ENCODE results near the gene LST1.

Gene LST1

DNA sequence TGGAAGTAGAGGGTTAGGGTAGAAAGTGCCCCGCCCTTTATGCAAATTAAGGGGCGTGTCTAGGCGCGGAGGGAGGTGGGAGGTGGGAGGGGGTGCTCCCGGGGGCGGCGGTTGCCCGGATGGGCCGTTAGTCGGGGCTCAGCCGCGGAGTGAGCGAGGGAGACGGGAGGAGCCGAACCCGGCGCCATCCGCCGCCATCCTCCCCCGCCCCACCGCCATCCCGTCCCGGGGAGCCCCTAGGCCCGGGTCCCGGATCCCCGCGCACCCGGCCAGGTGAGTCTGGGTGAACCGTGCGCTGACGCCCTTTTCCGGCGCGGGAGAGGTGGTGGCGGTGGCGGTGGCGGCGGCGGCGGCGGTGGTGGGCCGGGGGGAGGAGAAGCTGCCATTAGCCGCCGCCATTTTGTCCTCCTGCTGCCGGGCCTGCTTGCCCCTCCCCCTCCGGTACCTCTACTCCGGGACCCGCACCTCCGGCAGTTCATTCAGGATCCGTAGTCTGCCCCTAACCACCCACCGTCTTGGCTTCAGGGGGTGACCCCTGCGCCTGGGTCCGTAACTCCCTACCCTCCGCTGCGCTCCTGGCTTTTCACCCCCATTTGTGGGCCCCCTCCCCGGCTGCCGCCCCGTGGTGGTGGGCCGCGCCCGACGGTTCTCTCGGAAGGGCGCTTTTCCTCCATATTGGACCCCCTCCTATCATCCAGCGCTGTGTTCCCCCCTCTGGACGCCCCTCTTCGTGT, 34.7 kb downstream of the LST1 start, which contains the start of gene PRRC2A:
Gene PRRC2A (plus strand): TSS at position 130 of the 734 bp plus-strand sequence. CDS start 2,075 bp downstream, outside the sequence.
- peak within 1 kb of the TSS; percentile 99 for H3K27ac ChIP-seq
- TF ChIP-seq, protein P1, sequence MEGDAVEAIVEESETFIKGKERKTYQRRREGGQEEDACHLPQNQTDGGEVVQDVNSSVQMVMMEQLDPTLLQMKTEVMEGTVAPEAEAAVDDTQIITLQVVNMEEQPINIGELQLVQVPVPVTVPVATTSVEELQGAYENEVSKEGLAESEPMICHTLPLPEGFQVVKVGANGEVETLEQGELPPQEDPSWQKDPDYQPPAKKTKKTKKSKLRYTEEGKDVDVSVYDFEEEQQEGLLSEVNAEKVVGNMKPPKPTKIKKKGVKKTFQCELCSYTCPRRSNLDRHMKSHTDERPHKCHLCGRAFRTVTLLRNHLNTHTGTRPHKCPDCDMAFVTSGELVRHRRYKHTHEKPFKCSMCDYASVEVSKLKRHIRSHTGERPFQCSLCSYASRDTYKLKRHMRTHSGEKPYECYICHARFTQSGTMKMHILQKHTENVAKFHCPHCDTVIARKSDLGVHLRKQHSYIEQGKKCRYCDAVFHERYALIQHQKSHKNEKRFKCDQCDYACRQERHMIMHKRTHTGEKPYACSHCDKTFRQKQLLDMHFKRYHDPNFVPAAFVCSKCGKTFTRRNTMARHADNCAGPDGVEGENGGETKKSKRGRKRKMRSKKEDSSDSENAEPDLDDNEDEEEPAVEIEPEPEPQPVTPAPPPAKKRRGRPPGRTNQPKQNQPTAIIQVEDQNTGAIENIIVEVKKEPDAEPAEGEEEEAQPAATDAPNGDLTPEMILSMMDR (conservative IDR thresholded peaks at IDR 0.05): no peak
- TF ChIP-seq ZFX (IDR thresholded peaks at IDR 0.05): peak; percentile 74; the same call in 1 of the 2 replicates

DNA sequence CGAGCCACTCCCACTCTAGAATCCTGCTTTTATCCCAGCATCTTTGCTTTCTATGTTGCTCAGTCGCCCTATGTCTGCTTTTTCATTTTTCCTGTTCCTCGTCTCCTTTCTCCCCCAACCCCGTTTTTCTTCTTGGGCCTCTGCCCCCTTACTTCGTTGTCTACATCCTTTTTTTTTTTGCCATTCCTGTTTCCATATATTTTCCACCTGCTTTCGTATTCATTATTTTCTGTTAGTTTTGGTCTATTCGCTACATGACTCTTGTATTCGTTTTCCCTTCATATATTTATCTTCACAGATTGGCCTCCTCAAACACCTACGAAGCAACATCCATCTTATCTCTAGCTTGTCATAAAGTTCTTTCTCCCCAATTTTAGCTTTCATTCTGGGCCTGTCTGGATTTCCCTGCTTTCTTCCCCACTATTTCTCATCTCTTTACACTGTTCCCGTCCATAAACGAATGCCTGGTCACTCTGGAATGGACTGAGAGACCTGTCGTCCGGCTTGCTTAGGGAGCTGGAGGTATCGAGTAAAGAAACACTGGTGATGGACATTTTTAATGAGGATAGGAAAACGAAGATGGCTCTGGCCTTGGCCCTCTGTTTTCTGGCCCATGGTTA, 35.4 kb downstream of the LST1 start:
- TF ChIP-seq, protein P1 (conservative IDR thresholded peaks at IDR 0.05): no peak
- TF ChIP-seq ZFX (IDR thresholded peaks at IDR 0.05): no peak
- H3K27ac ChIP-seq: peak overlapping the region; percentile 99

DNA sequence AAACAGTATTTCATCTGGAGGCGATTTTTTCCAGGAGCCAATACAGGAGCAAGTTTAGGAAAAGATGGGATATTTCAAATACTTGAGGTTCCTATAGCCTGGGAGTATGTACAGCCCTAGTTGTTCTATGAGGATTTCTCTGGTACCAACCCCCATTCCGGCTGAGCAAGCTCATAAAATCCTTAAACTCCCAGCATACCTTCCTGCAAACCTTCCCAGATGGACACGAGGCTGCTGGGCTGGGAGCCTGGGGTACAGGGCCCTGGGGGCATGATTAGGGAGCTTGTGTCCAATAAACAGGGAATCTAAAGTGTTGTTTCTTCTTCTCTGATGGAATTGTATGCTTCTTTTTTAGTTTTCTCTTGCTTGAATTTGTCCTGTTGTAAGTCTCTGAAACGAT, 35.9 kb downstream of the LST1 start:
- no peak for TF ChIP-seq ZFX (IDR thresholded peaks at IDR 0.05)
- TF ChIP-seq, protein P1 (conservative IDR thresholded peaks at IDR 0.05): no peak
- H3K27ac ChIP-seq: peak overlapping the region; percentile 99

DNA sequence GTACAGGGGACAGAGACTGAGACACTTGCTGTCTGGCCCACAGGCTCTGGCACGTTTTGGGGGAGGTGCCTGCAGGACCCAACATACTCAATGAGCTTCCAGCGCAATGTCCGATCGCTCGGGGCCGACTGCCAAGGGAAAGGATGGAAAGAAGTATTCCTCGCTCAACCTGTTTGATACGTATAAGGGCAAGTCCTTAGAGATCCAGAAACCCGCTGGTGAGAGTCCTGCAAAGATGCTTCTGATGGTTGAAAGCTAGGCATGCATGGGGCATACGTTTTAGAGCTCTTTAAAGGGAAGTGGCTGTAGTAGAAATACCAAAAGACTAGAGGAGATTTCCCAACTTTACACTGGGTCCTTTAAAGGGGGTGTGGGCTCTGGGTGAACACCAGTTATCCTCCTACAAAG, 36.6 kb downstream of the LST1 start:
- H3K27ac ChIP-seq: peak overlapping the region; percentile 99
- TF ChIP-seq ZFX (IDR thresholded peaks at IDR 0.05): no peak
- TF ChIP-seq, protein P1 (conservative IDR thresholded peaks at IDR 0.05): no peak

DNA sequence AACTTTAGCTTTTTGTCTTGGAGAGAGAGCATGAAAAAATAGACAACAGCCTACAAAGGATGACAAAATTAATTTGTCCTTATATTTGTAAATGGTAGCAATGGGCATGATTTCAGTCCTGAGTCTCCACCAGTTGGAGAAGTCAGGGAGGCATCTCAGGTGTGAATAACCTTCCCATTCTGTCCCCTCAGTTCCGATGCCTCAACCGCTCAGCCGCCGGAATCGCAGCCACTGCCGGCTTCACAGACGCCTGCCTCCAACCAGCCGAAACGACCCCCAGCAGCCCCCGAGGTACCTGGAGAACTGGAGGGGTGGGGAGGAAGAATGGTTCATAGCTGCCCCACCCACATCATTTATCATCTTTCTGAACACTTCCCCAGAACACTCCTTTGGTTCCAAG, 38.0 kb downstream of the LST1 start:
- no peak overlapping the region for H3K27ac ChIP-seq
- TF ChIP-seq ZFX (IDR thresholded peaks at IDR 0.05): no peak
- TF ChIP-seq, protein P1 (conservative IDR thresholded peaks at IDR 0.05): no peak

DNA sequence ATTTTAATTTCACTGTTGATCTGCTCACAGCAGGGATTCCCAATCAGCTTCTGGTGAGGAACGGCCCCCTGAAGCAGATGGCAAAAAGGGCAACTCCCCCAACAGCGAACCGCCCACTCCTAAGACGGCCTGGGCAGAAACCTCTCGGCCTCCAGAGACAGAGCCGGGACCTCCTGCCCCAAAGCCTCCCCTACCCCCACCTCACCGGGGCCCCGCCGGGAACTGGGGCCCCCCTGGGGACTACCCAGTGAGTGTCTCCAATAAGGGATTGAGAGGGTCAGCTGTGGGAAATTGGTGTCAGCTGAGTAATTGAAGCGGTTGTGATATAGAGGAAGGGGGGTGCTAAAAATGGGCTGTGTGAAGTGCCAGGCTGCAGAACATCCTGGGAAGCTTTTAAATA, 40.9 kb downstream of the LST1 start:
- H3K27ac ChIP-seq: no peak overlapping the region
- no peak for TF ChIP-seq ZFX (IDR thresholded peaks at IDR 0.05)
- TF ChIP-seq, protein P1 (conservative IDR thresholded peaks at IDR 0.05): no peak

DNA sequence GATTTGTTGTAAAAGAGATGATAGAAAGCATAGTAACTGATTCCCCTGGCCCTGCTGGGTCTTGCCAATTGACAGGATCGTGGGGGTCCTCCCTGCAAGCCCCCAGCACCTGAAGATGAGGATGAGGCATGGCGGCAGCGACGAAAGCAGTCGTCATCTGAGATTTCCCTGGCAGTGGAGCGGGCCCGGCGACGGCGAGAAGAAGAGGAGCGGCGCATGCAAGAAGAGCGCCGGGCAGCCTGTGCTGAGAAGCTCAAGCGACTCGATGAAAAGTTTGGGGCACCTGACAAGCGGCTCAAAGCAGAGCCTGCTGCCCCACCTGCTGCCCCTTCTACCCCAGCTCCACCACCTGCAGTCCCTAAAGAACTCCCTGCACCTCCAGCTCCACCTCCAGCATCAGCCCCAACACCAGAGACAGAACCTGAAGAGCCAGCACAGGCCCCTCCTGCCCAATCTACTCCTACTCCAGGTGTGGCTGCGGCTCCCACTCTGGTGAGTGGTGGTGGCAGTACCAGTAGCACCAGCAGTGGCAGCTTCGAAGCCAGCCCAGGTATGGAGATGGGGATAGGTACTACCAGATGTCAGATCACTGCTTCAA, 41.7 kb downstream of the LST1 start:
- no peak overlapping the region for H3K27ac ChIP-seq

More for the DNA sequence above, 41.7 kb downstream of the LST1 start:
- no peak for TF ChIP-seq ZFX (IDR thresholded peaks at IDR 0.05)
- TF ChIP-seq, protein P1 (conservative IDR thresholded peaks at IDR 0.05): no peak
